HFF-Myc (cell line): Measurements from ENCODE around the gene SNX9.
"Not testable (repeated sequence)": the region's sequence is repeated elsewhere in the genome, so short reads cannot be mapped to it uniquely, and the experiment has no call there.

Source experiments
- DNase-seq: peaks from one replicate; pipeline ENCODE4 v3.0.0-alpha.2; 2011; ENCODE audit warnings: low read depth; ENCODE audit errors: extremely low read depth
- H3K4me3 ChIP-seq: replicated peaks from 2 replicates; pipeline ENCODE4 v1.5.1; 2011; ENCODE audit warnings: low read depth, mild to moderate bottlenecking, control low read depth, low read length
- TF ChIP-seq, protein P1 (sequence below): IDR thresholded peaks from 2 replicates; pipeline ENCODE4 v1.5.1; 2012; ENCODE audit warnings: mild to moderate bottlenecking, low read depth, low read length, control low read depth; ENCODE audit errors: missing control alignments

The SNX9 gene

DNA sequence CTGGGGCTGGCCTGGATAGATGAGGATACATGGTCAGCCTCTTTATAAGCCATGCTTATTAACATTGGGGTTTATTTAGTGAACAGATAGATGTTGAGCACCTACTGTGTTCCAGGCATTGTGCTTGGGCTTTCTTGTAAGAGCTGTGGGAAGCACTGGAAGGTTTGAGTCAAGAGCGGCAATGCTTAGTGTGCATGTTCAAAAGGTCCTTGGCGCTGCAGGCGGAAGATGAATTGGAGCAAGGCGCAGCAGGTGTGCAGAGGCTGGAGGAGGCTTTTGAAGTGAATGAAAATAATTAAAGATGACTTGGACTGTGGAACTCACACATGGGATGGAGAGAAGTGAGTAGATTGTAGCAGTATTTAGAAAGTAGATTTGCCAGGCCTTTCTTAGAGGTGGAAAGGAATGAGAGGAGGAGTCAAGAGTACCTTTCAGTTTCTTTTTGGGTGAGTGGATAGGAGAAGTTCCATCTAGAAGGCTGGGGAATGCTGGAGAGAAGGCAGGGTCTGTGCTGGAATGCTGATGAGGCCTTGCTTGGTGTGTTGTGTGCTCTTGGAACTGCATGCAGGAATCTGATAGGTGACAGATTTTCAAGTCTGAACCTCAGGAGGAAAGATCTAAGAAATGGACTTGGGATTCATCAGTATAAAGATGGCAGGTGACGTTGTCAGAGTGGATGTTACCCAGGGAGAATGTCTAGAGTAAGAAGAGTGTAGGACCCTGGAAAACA lies 26.4 kb downstream of the SNX9 start:
- TF ChIP-seq, protein P1, sequence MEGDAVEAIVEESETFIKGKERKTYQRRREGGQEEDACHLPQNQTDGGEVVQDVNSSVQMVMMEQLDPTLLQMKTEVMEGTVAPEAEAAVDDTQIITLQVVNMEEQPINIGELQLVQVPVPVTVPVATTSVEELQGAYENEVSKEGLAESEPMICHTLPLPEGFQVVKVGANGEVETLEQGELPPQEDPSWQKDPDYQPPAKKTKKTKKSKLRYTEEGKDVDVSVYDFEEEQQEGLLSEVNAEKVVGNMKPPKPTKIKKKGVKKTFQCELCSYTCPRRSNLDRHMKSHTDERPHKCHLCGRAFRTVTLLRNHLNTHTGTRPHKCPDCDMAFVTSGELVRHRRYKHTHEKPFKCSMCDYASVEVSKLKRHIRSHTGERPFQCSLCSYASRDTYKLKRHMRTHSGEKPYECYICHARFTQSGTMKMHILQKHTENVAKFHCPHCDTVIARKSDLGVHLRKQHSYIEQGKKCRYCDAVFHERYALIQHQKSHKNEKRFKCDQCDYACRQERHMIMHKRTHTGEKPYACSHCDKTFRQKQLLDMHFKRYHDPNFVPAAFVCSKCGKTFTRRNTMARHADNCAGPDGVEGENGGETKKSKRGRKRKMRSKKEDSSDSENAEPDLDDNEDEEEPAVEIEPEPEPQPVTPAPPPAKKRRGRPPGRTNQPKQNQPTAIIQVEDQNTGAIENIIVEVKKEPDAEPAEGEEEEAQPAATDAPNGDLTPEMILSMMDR, result no peak
- DNase-seq, result no peak
- no peak overlapping the region for H3K4me3 ChIP-seq

- TF ChIP-seq, protein P1, result no peak
- no peak for DNase-seq
- no peak overlapping the region for H3K4me3 ChIP-seq
Observed at GRCh38 chr6:157850030-157850429, 27.0 kb downstream of the SNX9 start.

DNA sequence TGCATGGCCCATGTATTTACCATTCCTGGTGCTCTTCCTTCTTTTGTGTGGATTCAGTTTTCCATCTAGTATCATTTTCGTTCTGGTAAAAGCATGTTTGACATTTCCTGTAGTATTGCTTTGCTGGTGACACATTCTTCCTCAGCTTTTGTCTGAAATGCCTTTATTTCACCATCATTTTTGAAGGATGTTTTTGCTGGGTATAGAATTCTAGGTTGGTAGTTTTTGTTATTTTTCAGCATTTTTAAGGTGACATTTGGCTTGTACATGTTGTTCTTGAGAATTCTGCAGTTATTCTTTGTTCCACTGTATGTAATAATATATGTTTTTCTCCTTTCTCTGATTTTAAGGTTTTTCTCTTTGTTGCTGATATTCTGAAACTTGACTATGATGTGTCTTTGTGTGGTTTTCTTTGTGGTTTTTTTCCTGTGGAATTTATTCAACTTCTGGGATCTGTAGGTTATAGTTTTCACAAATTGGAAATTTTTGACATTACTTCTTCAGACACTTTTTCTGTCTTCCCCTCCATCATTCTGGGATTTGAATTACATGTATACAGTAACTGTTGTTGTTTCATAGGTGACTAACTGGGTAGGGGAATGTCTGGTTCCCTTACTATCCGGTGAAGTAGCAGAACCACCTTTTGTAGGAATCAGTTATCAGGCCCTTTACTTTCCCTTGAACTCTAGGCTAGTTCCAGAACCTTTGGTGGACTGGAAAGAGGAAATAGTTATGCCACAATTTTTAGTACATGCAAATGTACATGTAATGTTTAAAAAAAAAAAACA lies 30.2 kb downstream of the SNX9 start:
- DNase-seq, result no peak
- H3K4me3 ChIP-seq, result no peak overlapping the region
- TF ChIP-seq, protein P1, result no peak

DNA sequence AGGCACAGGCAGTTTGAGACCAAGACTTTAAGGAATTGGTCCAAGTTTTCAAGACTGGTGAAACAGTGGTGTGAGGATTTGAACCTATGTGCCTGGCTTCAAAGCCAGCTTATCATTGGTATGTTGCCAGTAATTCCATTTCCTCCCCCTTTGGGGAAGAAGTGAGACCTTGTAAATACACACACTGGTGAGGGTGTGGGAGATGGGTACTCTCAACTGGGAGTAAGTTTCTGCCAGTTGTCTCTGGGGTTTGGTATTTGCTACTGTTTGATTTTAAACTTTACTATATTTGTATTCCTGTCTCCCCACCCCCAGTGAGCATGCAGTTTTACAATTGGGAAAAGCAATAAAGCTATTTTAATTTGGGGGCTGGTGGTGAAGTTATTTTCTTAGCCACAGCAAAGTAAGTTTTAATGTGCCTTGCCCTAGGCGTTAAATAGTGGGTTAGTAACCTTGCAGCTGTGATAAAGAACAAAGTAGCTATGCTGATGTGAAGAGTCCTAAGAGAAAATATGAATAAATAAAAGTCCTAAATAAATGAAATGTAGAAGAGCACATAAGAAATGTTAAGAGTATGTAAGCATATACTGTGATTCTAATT lies 31.0 kb downstream of the SNX9 start:
- H3K4me3 ChIP-seq, result no peak overlapping the region
- no peak for DNase-seq
- TF ChIP-seq, protein P1, result no peak

GRCh38 chr6:157855325-157855724 lies 32.3 kb downstream of the SNX9 start:
- TF ChIP-seq, protein P1, result no peak
- no peak overlapping the region for H3K4me3 ChIP-seq
- DNase-seq, result no peak

DNA sequence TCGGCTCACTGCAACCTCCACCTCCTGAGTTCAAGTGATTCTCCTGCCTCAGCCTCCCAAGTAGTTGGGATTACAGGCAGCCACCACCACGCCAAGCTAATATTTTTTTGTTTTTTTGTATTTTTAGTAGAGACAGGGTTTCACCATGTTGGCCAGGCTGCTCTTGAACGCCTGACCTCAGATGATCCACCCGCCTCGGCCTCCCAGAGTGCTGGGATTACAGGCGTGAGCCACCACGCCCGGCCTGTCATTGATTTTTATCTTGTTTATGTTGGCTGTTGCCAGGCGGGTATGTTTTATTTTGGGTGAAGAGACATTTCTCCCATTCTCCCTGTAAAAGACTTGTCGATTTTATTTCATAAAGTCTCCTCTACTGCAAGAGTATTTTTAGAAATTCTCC lies 32.8 kb downstream of the SNX9 start:
- not testable (repeated sequence) for H3K4me3 ChIP-seq, DNase-seq

DNA sequence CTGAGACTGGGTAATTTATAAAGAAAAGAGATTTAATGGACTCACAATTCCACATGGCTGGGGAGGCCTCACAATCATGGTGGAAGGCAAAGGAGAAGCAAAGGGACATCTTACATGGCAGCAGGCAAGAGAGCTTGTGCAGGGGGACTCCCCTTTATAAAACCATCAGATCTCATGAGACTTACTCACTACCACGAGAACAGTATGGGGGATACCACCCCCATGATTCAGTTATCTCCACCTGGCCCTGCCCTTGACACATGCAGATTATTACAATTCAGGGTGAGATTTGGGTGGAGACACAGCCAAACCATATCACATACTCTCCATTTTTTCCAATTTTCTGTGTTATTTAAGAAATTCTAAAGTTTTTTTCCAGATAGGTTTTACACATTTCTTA lies 35.6 kb downstream of the SNX9 start:
- not testable (repeated sequence) for H3K4me3 ChIP-seq, DNase-seq
